Smooth muscle cell (in vitro differentiated cells): ENCODE data around the gene TMIGD2. TPM values are rescaled to one million over a fixed set of nuclear protein-coding genes. Genes with fewer than 3 reads are reported as not detected.

ENCODE experiments used
- DNase-seq: peaks from one replicate; lab custom pipeline; 2025; ENCODE audit not compliant: unreplicated experiment; lab: John Stamatoyannopoulos, UW
- H2AFZ ChIP-seq: fragments of 200-600 bp; sonication (generic); 2 replicates; pipeline ENCODE4 v1.6.0; 2016; ENCODE audit warnings: antibody characterized with exemption, low read depth, mild to moderate bottlenecking
- H3F3A ChIP-seq: fragments of 200-600 bp; sonication (generic); 2 replicates; pipeline ENCODE4 v1.6.0; 2017; ENCODE audit warnings: antibody characterized with exemption, low read depth
- H3K27ac ChIP-seq: fragments of 200-600 bp; sonication (generic); 2 replicates; pipeline ENCODE4 v1.5.1; 2016; ENCODE audit warnings: low read depth, mild to moderate bottlenecking
- H3K27me3 ChIP-seq: fragments of 200-600 bp; sonication (generic); 2 replicates; pipeline ENCODE4 v1.6.1; 2016; ENCODE audit warnings: low read depth, mild to moderate bottlenecking
- H3K36me3 ChIP-seq: fragments of 200-600 bp; sonication (generic); 2 replicates; pipeline ENCODE4 v1.5.1; 2016; ENCODE audit warnings: low read depth
- H3K4me1 ChIP-seq: fragments of 200-600 bp; sonication (generic); 2 replicates; pipeline ENCODE4 v1.5.1; 2016; ENCODE audit warnings: low read depth
- H3K4me2 ChIP-seq: fragments of 200-600 bp; sonication (generic); 2 replicates; pipeline ENCODE4 v1.6.0; 2016; ENCODE audit warnings: mild to moderate bottlenecking
- H3K4me3 ChIP-seq: fragments of 200-600 bp; sonication (generic); 2 replicates; pipeline ENCODE4 v1.5.1; 2016; ENCODE audit warnings: mild to moderate bottlenecking
- H3K79me2 ChIP-seq: fragments of 200-600 bp; sonication (generic); 2 replicates; pipeline ENCODE4 v1.6.0; 2016; ENCODE audit warnings: low read depth, mild to moderate bottlenecking
- H3K9ac ChIP-seq: fragments of 200-600 bp; sonication (generic); 2 replicates; pipeline ENCODE4 v1.6.0; 2016; ENCODE audit warnings: low read depth
- H3K9me3 ChIP-seq: fragments of 200-600 bp; sonication (generic); replicated peaks from 2 replicates; pipeline ENCODE4 v1.5.1; 2016; ENCODE audit warnings: low read depth
- H4K20me1 ChIP-seq: fragments of 200-600 bp; sonication (generic); 2 replicates; pipeline ENCODE4 v1.6.0; 2016; ENCODE audit warnings: low read depth
- WGBS: methylation state at CpG from one replicate; pipeline ENCODE4 v1.1.7; 2016; ENCODE audit warnings: low lambda C conversion rate; 5-methylcytosine and 5-hydroxymethylcytosine counted together
- polyA plus RNA-seq: library from polyadenylated mRNA; unstranded; fragments of >200 nt; fragmentation: Nextera tagmentation; extraction: Ambion mirVana; gene quantifications from 2 replicates; pipeline ENCODE4 v1.2.1, GENCODE V29; 2016
- total RNA-seq: library from RNA; depleted of rRNA; stranded (reverse); fragments of >200 nt; gene quantifications from 2 replicates; pipeline ENCODE4 v1.2.3, GENCODE V29; 2014
- TF ChIP-seq, protein P1 (sequence below): fragments of 200-600 bp; sonication (generic); IDR thresholded peaks from 2 replicates; pipeline ENCODE4 v1.5.1; 2017; ENCODE audit warnings: borderline replicate concordance, mild to moderate bottlenecking, antibody characterized with exemption; ENCODE audit not compliant: insufficient read depth, poor library complexity, severe bottlenecking

Gene TMIGD2
- total and polyA plus RNA-seq, 2 experiments from 2014 or later, result not detected

DNA sequence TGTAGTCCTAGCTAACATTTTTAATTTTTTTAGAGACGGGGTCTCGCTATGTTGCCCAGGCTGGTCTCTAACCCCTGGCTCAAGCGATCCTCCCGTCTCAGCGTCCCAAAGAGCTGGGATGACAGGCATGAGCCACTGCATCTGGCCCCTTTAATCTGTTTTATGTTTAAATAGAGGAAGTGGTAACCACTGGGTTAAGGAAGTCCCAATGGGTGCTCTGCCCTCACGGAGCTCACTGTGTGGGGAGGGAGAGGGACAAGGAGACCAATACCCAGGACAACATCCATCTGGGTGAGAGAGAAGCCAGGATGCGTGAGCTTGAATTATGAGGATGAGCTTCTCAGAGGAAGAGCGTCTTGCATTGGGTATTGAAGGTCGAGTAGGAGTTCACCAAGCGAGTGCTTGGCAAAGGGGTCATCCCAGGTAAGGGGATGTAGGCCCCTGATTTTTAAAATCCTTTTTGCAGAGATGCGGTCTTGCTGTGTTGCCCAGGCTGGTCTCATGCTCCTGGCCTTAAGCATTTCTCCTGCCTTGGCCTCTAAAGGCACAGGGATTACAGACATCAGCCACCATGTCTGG, 41.5 kb downstream of the TMIGD2 start:
- H3K27ac ChIP-seq, result no peak overlapping the region
- TF ChIP-seq, protein P1, sequence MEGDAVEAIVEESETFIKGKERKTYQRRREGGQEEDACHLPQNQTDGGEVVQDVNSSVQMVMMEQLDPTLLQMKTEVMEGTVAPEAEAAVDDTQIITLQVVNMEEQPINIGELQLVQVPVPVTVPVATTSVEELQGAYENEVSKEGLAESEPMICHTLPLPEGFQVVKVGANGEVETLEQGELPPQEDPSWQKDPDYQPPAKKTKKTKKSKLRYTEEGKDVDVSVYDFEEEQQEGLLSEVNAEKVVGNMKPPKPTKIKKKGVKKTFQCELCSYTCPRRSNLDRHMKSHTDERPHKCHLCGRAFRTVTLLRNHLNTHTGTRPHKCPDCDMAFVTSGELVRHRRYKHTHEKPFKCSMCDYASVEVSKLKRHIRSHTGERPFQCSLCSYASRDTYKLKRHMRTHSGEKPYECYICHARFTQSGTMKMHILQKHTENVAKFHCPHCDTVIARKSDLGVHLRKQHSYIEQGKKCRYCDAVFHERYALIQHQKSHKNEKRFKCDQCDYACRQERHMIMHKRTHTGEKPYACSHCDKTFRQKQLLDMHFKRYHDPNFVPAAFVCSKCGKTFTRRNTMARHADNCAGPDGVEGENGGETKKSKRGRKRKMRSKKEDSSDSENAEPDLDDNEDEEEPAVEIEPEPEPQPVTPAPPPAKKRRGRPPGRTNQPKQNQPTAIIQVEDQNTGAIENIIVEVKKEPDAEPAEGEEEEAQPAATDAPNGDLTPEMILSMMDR, result no peak
- H3K9me3 ChIP-seq, result no peaks in the 10 kb centered on the region
- no peak overlapping the region for H2AFZ ChIP-seq
- 94% methylated on average over 11 of the region's 11 CpGs for WGBS
- no peak overlapping the region for H3K4me3 ChIP-seq
- H3K27me3 ChIP-seq, result no peaks in the 10 kb centered on the region
- H3K4me2 ChIP-seq, result no peak overlapping the region
- DNase-seq, result no peak
- H3K79me2 ChIP-seq, result no peaks in the 10 kb centered on the region
- H3K4me1 ChIP-seq, result no peaks in the 10 kb centered on the region
- H3K36me3 ChIP-seq, result no peaks in the 10 kb centered on the region
- no peak overlapping the region for H3K9ac ChIP-seq
- H3F3A ChIP-seq, result no peaks in the 10 kb centered on the region
- H4K20me1 ChIP-seq, result no peaks in the 10 kb centered on the region

DNA sequence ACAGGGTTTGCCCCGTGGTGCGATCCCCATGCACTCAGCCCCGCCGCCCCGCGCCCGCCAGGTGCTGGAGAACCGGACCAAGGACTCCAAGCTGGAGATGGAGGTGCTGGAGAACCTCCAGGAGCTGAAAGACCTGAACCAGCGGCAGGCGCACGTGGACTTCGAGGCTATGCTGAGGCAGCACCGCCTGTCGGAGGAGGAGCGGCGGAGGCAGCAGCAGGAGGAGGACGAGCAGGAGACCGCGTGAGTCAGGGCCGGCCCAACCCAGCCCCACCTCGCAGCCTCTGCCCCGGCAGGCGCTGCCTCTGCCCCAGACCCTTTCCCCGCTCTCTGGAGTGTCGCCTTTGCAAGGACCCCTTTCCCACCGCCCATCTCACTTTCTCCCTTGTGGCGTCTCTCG, 44.0 kb downstream of the TMIGD2 start:
- H3F3A ChIP-seq, result no peaks in the 10 kb centered on the region
- TF ChIP-seq, protein P1, result no peak
- no peaks in the 10 kb centered on the region for H4K20me1 ChIP-seq
- WGBS, result 99% methylated on average over 28 of the region's 28 CpGs
- H3K9ac ChIP-seq, result no peak overlapping the region
- no peaks in the 10 kb centered on the region for H3K27me3 ChIP-seq
- H3K36me3 ChIP-seq, result peaks cover 11% of the 10 kb centered on the region
- no peak overlapping the region for H2AFZ ChIP-seq
- H3K4me2 ChIP-seq, result no peak overlapping the region
- H3K9me3 ChIP-seq, result no peaks in the 10 kb centered on the region
- no peak for DNase-seq
- H3K27ac ChIP-seq, result no peak overlapping the region
- no peaks in the 10 kb centered on the region for H3K4me1 ChIP-seq
- H3K79me2 ChIP-seq, result no peaks in the 10 kb centered on the region
- no peak overlapping the region for H3K4me3 ChIP-seq

DNA sequence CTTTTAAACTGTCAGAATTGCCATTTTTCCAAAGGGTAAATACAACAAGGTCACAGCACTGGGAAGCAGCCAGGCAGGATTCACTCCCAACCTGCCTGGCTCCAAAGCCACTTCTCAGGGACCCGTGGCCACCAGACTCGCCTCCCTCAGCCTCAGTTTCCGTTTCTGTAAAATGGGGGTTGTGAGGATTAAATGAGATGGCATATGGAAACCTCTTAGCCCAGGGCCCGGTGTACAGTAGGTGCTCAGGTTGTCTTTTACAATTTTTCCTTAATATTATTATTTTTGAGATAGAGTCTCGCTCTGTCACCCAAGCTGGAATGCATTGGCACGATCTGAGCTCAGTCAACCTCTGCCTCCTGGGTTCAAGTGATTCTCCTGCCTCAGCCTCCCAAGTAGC, 45.2 kb downstream of the TMIGD2 start:
- H3K27me3 ChIP-seq, result no peaks in the 10 kb centered on the region
- H3F3A ChIP-seq, result no peaks in the 10 kb centered on the region
- WGBS, result 86% methylated on average over 6 of the region's 6 CpGs
- H3K9me3 ChIP-seq, result no peaks in the 10 kb centered on the region
- no peak overlapping the region for H3K4me2 ChIP-seq
- DNase-seq, result no peak
- TF ChIP-seq, protein P1, result no peak
- no peak overlapping the region for H3K27ac ChIP-seq
- no peak overlapping the region for H3K9ac ChIP-seq
- H4K20me1 ChIP-seq, result no peaks in the 10 kb centered on the region
- no peaks in the 10 kb centered on the region for H3K79me2 ChIP-seq
- H3K4me3 ChIP-seq, result no peak overlapping the region
- H3K4me1 ChIP-seq, result no peaks in the 10 kb centered on the region
- peaks cover 12% of the 10 kb centered on the region for H3K36me3 ChIP-seq
- no peak overlapping the region for H2AFZ ChIP-seq

GRCh38 chr19:4256563-4256962, 45.6 kb downstream of the TMIGD2 start:
- Histone ChIP-seq H3K79me2 (no peaks in the 10 kb centered on the region), H3K36me3 (peaks cover 12% of the 10 kb centered on the region), H3K4me1 (no peaks in the 10 kb centered on the region), H3K27me3 (no peaks in the 10 kb centered on the region), H3K27ac (no peak overlapping the region), H3K4me2 (no peak overlapping the region), H3K9ac (no peak overlapping the region), H2AFZ (no peak overlapping the region), H3K9me3 (no peaks in the 10 kb centered on the region), H3F3A (no peaks in the 10 kb centered on the region), H4K20me1 (no peaks in the 10 kb centered on the region), H3K4me3 (no peak overlapping the region)
- TF ChIP-seq, protein P1, result no peak
- 97% methylated on average over 4 of the region's 4 CpGs for WGBS
- no peak for DNase-seq
